Activated T-cell treated with anti-CD3 and anti-CD28 coated beads, Interleukin-2, amount 50 U/mL, for 4 hours (primary cell): ENCODE data around the gene GGCX. TPM values are rescaled to one million over a fixed set of nuclear protein-coding genes. Genes with fewer than 3 reads are reported as not detected.

Experiments
- ATAC-seq, 2 donors: fragments of 200-7000 bp; cut with Tn5 transposase; one replicate each; pipeline ENCODE4 v1.10.0; 2021
- DNase-seq: peaks from one replicate; pipeline ENCODE4 v3.0.0-alpha.2; 2020
- H3K27me3 Mint-ChIP-seq: one replicate; pipeline ENCODE4 v1.8.0; 2021; ENCODE audit warnings: low read depth, mixed read lengths
- H3K36me3 Mint-ChIP-seq: one replicate; pipeline ENCODE4 v1.8.0; 2022; ENCODE audit warnings: mixed read lengths; ENCODE audit not compliant: insufficient read depth
- H3K4me1 Mint-ChIP-seq: one replicate; pipeline ENCODE4 v1.8.0; 2021; ENCODE audit warnings: low read depth, mixed read lengths
- H3K4me3 Mint-ChIP-seq: one replicate; pipeline ENCODE4 v1.8.0; 2021; ENCODE audit warnings: mild to moderate bottlenecking, moderate library complexity, mixed read lengths
- H3K9me3 Mint-ChIP-seq: one replicate; pipeline ENCODE4 v1.8.0; 2021; ENCODE audit warnings: mixed read lengths
- total RNA-seq, 3 donors: library from RNA; stranded (reverse); gene quantifications; one replicate each; pipeline ENCODE4 v1.2.1, GENCODE V29; 2021

GGCX gene
- total RNA-seq, 3 donors from 2014 or later: 20.8 to 24.0 (median 22.1) TPM

- DNase-seq (no peak), ATAC-seq (no peak)
- Mint-ChIP-seq H3K4me3 (no peak overlapping the region), H3K36me3 (no peaks in the 10 kb centered on the region), H3K4me1 (no peaks in the 10 kb centered on the region), H3K27me3 (no peaks in the 10 kb centered on the region), H3K9me3 (no peaks in the 10 kb centered on the region)
These were observed 54.5 kb downstream of the GGCX start for GRCh38 chr2:85506768-85507181.

DNA sequence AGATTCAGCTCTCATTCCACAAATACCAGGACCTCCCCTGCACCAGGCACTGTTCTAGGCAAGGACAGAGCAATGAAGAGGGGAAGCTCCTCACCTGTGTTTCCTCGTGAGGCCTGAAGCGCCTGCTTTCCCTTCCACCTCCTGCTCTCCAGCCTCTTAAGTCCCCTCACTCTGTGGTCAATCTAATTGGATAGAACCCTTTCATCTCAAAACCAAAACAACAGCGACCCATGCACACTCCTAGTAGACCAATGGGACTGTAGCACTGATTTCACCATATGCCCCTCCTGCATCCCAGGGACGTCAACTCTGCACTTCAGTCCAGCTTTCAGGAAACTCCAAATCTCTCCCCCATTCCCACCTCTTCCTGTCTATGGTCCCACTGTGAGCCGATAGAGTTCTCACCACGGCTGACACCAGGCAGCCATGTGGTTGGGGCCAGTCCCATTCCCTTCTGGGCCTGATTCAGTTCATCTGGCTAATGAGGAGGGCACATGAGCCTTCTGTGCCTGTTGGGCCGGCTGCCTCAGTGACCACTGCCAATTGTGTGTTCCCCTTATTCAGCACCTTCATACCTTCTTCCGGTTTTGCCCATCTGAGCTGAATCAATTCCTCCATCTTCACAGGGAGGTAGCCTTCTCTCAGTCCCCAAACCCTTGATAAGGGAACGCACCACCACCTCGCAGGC, 55.6 kb downstream of the GGCX start:
- Mint-ChIP-seq H3K4me1 (no peaks in the 10 kb centered on the region), H3K4me3 (no peak overlapping the region), H3K36me3 (no peaks in the 10 kb centered on the region), H3K27me3 (no peaks in the 10 kb centered on the region), H3K9me3 (no peaks in the 10 kb centered on the region)
- DNase-seq (no peak), ATAC-seq (no peak)

- Mint-ChIP-seq H3K4me1 (no peaks in the 10 kb centered on the region), H3K36me3 (no peaks in the 10 kb centered on the region), H3K27me3 (no peaks in the 10 kb centered on the region), H3K4me3 (no peak overlapping the region), H3K9me3 (no peaks in the 10 kb centered on the region)
- no peak for DNase-seq
- ATAC-seq: no peak
These were observed 56.5 kb downstream of the GGCX start for GRCh38 chr2:85504778-85505261.

GRCh38 chr2:85503851-85504777, 57.2 kb downstream of the GGCX start:
- H3K27me3 Mint-ChIP-seq: no peaks in the 10 kb centered on the region
- DNase-seq (no peak), ATAC-seq (no peak)
- no peaks in the 10 kb centered on the region for H3K36me3 Mint-ChIP-seq
- H3K4me3 Mint-ChIP-seq: no peak overlapping the region
- no peaks in the 10 kb centered on the region for H3K9me3 Mint-ChIP-seq
- no peaks in the 10 kb centered on the region for H3K4me1 Mint-ChIP-seq

DNA sequence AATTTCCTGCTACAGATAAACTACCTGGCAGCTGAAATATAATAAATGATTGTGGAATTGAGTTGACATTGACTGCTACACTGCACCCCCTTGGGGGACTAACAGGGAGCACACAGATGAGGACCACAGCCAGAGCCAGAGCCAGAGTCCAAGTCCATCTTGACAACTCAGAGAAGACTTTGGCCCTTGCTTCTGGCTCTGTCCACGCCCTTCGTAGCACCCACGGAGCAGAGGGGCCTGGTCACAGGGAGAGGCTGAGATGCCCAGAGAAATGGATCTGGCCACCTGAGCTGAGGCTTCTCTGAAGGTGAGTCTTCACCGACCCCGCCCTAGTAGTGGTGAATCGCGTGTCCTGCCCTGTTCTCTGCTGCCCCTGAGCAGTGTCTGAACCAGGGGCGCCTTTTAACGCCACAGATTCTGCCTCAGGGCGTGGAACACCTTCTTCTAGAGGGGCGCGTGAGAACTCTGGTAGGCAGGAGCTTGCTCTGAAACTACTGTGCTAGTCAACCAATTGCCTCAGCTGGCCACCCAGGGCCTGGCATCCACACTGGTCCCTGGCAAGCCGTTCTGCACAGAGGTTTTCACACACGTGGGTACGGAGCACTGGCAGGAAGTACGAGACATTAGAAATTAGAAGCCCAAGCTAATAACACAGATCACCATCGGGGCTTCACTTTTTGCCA, 58.0 kb downstream of the GGCX start:
- Mint-ChIP-seq H3K36me3 (no peaks in the 10 kb centered on the region), H3K27me3 (no peaks in the 10 kb centered on the region), H3K4me1 (no peaks in the 10 kb centered on the region), H3K9me3 (no peaks in the 10 kb centered on the region), H3K4me3 (no peak overlapping the region)
- ATAC-seq (no peak), DNase-seq (no peak)

DNA sequence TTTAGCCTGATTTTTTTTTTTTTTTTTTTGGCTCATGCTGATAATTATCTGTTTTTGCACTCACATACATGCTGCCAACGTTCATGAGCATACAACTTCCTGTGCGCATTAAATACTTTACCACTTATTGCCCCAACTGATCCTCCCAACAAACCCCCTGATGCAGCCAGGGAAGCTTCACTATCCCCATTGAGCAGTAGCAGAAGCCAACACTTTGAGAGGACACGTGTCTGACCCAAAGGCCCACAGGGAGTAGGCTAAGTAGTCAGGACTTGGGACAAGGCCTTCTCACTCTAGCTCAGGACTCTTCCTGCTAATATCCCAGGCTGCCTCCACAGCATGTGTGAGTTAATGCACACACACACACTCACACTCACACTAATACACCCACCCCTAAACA, 58.6 kb downstream of the GGCX start:
- Mint-ChIP-seq H3K9me3 (no peaks in the 10 kb centered on the region), H3K4me1 (no peaks in the 10 kb centered on the region), H3K36me3 (no peaks in the 10 kb centered on the region), H3K27me3 (no peaks in the 10 kb centered on the region), H3K4me3 (no peak overlapping the region)
- DNase-seq (no peak), ATAC-seq (no peak)

GRCh38 chr2:85501248-85501647, 60.0 kb downstream of the GGCX start:
- H3K9me3 Mint-ChIP-seq: no peaks in the 10 kb centered on the region

GRCh38 chr2:85497944-85498630, 63.2 kb downstream of the GGCX start:
- Mint-ChIP-seq H3K27me3 (no peaks in the 10 kb centered on the region), H3K4me1 (no peaks in the 10 kb centered on the region), H3K4me3 (no peak overlapping the region), H3K36me3 (no peaks in the 10 kb centered on the region), H3K9me3 (no peaks in the 10 kb centered on the region)
- DNase-seq (no peak), ATAC-seq (no peak)

More at GRCh38 chr2:85501248-85501647, 60.0 kb downstream of the GGCX start:
- DNase-seq (no peak), ATAC-seq (no peak)
- Mint-ChIP-seq H3K4me1 (no peaks in the 10 kb centered on the region), H3K27me3 (no peaks in the 10 kb centered on the region), H3K4me3 (no peak overlapping the region), H3K36me3 (no peaks in the 10 kb centered on the region)

DNA sequence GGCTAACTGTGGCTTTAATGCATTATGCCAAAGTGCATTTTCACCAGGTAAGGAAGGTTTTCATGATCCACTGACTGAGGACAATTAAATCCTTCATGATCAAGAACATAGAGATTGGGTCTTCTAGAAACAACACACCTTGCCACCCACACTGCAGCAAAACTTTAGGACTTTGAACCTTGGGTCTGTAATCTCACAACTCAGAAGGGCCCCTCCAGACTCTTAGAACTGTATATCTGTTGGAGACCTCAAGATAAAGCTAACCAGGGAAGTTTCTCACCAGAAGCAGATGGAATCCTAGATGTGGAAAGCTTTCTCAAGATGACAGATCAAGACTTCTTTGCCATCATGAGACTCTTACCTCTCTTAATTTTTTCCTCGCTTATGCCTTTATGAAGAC, 64.9 kb downstream of the GGCX start:
- Mint-ChIP-seq H3K27me3 (no peaks in the 10 kb centered on the region), H3K9me3 (no peaks in the 10 kb centered on the region), H3K36me3 (no peaks in the 10 kb centered on the region), H3K4me1 (no peaks in the 10 kb centered on the region), H3K4me3 (no peak overlapping the region)
- no peak for DNase-seq
- no peak for ATAC-seq

Other genes with a start within 250 kb of the GGCX start
- gene TGOLN2, start 233.5 kb downstream of the GGCX start, total RNA-seq: 10 to 100 TPM; 93.8 to 99.6 (median 98.1) TPM
- gene RETSAT, start 207.0 kb downstream of the GGCX start, total RNA-seq: 10 to 100 TPM; 16.0 to 18.6 (median 16.2) TPM
- gene ELMOD3, start 206.7 kb downstream of the GGCX start, total RNA-seq: 1 to 10 TPM; 5.5 to 9.9 (median 8.8) TPM
- 10 to 100 TPM in 1 of 3 donors, 1 to 10 TPM in 2; 9.1 to 10.9 (median 9.5) TPM for gene CAPG, start 151.1 kb downstream of the GGCX start, total RNA-seq
- gene SH2D6, start 142.8 kb downstream of the GGCX start, total RNA-seq: under 1 TPM; 0.26 to 0.54 (median 0.40) TPM
- 100 to 1,000 TPM; 399 to 423 (median 404) TPM for gene MAT2A, start 22.3 kb downstream of the GGCX start, total RNA-seq
- 10 to 100 TPM; 64.6 to 75.9 (median 71.2) TPM for gene VAMP8, start 16.1 kb upstream of the GGCX start, total RNA-seq
- 10 to 100 TPM in 1 of 3 donors, 1 to 10 TPM in 2; 7.3 to 12.1 (median 9.3) TPM for gene VAMP5, start 22.9 kb upstream of the GGCX start, total RNA-seq
- gene RNF181, start 34.3 kb upstream of the GGCX start, total RNA-seq: 100 to 1,000 TPM in 1 of 3 donors, 10 to 100 TPM in 2; 87.8 to 108 (median 94.0) TPM
- 10 to 100 TPM in 2 of 3 donors, 1 to 10 TPM in 1; 9.7 to 11.9 (median 10.5) TPM for gene TMEM150A, start 41.2 kb upstream of the GGCX start, total RNA-seq
- gene C2orf68, start 50.6 kb upstream of the GGCX start, total RNA-seq: 10 to 100 TPM; 17.1 to 21.0 (median 18.1) TPM
- gene USP39, start 54.7 kb upstream of the GGCX start, total RNA-seq: 100 to 1,000 TPM; 106 to 110 (median 107) TPM
- gene SFTPB, start 106.7 kb upstream of the GGCX start, total RNA-seq: 1 to 10 TPM; 3.8 to 5.7 (median 5.0) TPM
- gene GNLY, start 132.9 kb upstream of the GGCX start, total RNA-seq: 10 to 100 TPM in 2 of 3 donors, 1 to 10 TPM in 1; 4.3 to 26.5 (median 15.0) TPM
- not detected for gene ATOH8, start 192.5 kb upstream of the GGCX start, total RNA-seq